Stimulated activated CD8-positive, alpha-beta memory T cell treated with anti-CD3 and anti-CD28 coated beads, Interleukin-4, amount 100 ng/mL, for 4 hours (primary cell): ENCODE measurements around the gene KNDC1.
"Not testable (repeated sequence)": the region's sequence is repeated elsewhere in the genome, so short reads cannot be mapped to it uniquely, and the experiment has no call there.

Source experiments
- DNase-seq, 2 donors: peaks; one replicate each; pipeline ENCODE4 v3.0.0-alpha.2; 2020; ENCODE audit warnings: low read depth in 2 of 2, low spot score in 1 of 2

KNDC1 gene

DNA sequence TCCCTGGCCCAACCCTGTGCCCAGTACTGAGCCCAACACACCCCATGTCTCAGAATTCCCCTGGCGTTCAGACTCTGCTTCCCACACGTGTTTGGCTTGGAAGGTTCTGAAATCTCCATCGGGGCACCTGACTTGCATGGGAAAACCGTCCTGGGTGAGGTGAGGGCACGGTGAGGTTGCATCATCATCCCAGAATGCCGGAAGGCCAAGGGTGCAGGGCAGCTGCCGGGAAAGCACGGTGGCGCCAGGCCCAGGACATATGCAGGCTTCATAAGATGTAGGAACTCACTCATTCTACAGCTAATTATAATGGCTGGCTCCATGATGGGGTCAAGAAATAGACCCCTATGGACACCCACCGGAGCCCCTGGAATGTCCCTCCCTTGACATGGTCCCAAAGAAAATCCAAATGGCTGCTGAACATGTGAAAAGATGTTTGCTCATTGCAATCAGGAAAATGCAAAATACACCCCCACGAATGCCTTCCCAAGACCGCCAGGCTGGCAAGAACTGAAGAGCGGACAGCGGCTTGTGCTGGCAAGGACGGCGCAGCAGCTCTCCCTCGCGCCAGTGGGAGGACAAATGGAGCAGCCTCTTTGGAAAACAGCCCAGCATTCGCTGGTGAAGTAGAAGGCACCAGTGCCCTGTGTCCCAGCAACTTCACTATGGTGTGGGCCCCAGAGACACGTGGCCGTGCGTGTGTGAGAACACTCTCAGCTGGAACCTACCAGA, 2.3 kb downstream of the KNDC1 start:
- DNase-seq: no peak

DNA sequence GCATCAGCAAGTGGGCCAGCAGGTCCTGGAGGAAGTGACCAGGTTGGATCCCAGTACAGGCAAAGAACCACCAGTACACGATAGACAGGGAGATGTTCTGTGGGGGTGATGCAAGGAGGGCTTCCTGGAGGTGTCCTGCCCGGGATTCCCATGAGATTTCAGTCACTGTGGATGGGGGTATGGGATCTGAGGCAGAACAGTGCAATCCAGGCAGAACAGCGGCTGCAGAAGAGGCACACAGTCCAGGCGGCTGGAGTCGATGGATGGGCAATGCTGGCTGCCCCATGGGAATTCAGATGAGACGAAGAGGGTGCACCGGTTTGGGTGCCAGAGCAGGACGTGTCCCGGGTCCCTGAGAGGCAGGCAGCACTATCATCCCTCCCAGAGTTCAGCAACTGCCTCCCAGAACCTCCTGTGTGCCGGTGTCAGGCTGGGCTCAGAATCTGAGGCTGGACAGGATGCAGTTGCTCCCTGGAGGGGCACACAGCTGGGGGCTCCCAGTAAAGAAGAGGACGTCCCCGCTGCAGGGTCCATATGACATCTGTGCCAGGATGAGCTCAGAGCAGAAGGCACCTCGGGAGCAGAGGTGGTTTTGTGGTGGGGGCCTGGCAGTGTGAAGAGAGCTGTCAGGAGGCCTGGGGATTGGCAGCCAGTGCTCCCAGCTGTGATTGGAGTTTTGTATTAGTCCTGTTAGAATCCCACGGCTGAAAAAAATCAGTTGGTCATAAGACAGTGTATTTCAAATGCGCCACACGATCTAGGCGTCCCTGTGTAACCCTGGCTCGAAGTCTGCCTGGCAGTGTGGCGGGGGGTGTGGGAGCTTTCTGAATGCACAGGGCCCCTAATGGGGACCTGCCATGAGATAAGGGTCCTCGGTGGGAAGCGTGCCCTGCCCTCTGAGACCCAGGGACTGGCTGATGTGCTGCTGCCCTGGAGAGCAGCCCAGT, 3.2 kb downstream of the KNDC1 start:
- DNase-seq: no peak

DNA sequence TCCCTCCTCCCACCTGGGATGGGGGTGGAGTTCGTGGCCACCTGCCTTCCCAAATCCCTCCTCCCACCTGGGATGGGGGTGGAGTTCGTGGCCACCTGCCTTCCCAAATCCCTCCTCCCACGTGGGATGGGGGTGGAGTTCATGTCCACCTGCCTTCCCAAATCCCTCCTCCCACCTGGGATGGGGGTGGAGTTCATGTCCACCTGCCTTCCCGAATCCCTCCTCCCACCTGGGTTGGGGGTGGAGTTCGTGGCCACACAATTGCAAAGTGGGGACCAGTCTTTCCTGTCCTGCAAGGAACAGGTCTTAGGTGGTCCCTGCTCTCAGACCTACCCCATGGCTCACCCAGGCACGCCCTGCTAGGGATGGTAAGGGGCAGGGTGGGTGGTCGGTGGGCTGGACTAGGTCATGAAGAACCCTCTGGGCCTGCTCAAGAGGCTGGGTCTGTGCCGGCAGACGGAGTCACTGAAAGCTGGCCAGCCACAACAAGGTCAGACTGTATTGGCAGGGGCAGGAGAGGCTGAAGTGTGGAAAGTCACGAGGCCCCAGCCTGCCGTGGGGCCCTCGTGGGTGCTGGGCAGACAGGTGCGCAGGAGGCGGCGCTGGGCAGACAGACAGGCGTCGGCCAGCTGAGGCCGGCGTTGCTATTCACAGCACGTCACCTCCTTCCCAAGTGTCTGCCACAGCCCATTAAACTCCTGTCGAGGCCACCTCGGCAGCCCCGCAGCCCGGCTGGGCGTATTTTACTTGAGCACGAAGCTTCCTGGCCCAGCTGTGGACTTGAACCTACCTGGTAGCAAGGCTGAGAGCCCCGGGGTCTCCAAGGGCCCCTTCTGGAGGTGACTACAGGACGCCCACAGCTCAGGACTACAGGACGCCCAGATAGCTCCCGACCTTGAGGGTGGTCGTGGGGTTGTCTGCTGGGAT, 4.1 kb downstream of the KNDC1 start:
- DNase-seq: no peak

DNA sequence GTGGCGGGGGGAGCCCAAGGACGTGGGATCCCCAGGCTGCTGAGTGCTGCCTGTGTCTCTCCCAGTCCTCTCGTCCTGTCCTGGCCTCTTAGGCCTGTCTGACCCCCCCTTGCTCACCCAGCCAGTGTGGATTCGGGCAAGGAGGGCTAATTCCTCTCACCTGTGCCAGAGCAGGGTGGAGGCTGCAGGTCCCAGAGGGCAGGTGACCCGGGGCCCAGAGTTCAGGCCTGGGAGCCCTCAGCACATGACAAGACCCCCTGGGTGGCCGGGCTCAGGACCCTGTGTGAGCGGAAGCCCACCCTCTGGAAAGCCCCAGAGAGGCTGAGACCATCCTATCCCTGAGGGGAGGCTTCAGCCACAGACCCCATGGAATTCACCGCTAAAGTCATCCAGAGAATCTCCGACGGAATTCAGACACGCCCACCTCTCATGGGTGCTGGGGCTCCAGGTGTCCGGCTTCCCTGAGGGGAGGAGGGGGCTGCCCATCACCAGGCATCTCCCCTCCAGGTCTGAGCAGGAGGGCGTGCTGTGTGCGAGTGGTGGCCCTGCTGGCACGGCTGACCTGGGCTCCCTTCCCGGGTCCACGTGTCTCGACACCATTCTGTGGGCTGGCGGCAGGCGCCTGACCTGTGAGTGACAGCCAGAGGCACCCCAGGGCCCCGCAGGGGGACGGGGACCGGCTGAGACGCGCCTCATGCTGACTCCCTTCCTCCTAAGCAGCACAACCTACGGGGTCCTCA, 5.0 kb downstream of the KNDC1 start:
- no peak for DNase-seq

DNA sequence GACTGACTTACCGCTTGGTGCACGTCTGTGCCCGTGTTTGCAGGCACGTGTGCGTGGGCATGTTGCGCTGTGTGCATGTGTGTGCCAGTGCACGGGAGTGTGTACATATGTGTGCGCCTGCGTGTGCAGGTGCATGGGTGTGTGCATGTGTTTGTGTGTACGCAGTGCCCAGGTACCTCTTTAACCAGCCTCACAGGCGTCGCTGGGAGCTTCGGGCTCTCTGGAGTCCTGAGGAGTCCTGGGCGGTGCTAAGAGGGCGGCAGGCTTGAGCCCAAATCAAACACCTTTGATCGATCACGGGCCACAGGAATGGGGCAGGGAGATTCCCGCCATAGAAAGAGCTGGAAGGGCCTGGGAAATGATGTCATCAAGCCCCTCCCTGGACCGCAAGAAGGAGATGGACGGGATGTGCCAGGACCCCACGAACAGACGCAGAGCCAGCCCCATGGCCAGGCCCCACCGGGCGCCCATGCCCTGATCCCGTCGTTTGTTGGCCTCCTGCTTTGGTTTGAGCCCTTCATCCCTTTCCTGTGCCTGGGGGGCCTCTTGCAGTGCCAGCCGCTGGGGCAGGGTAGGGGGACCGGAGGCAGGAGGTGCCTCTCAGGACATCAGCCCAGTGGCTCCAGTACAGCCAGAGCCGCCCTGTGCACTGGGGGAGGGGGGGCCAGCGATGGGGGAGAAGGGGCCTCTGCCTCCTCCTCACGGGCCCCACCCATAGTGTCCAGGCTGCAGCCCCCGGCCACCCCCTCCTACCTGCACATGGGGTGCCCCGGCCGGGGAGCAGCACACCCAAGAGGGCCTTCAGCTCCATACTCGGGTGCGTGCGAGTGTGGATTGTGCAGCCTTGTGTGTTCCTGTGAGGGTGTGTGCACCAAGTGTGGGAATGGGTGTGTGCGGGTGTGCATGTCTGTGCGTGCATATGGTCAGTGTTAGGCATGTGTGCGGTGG, 5.8 kb downstream of the KNDC1 start:
- no peak for DNase-seq

DNA sequence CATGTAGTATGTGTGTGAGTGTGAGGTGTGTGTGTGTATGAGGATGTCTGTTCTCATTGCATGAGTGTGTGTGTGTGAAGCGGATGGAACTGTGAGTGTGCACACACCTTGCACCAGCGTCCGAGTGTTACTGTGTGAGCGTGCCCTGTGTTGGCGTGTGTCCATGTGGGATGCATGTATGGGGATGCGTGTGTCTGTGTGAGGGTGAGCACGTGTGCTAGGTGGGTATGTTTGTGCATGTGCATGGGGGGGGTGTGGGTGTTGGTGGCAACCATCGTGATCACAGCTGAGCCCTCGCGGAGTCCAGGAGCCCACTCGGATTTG, 6.4 kb downstream of the KNDC1 start:
- no peak for DNase-seq

DNA sequence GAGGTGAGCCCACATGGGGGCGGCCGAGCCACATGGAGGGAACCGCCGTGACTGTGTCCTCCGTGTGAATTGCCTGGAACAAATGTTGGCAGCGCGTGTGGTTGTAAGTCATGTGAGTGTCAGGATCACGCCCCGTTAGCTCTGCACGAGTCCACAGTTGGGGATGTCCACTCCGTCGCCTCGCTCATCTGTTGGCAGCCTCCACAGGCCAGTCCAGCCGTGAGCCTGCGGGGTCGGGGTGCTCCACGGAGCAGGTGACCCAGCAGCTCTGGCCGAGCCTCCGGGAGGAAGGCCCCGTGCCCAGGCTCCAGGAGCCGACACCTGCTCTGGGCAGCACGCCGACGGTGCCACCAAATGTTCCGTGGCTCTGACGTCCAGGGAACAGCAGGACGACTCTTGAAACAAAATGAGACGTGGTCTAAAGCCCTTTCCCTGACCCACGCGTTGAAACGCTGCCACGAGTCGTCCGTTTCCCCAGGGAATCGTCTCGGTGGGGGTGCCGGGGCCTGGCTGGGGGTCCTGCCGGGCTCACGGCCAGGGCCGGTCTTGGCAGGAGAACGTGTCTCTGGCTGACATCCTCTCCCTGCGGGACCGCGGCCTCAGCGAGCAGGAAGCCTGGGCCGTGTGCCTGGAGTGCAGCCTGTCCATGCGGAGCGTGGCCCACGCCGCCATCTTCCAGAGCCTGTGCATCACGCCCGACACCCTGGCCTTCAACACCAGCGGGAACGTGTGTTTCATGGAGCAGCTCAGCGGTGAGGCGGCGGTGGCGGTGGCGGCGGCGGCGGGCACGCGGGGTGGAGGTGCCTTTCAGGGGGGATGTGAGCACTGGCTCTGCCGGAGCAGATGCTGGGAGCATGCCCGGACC, 7.0 kb downstream of the KNDC1 start:
- no peak for DNase-seq

DNA sequence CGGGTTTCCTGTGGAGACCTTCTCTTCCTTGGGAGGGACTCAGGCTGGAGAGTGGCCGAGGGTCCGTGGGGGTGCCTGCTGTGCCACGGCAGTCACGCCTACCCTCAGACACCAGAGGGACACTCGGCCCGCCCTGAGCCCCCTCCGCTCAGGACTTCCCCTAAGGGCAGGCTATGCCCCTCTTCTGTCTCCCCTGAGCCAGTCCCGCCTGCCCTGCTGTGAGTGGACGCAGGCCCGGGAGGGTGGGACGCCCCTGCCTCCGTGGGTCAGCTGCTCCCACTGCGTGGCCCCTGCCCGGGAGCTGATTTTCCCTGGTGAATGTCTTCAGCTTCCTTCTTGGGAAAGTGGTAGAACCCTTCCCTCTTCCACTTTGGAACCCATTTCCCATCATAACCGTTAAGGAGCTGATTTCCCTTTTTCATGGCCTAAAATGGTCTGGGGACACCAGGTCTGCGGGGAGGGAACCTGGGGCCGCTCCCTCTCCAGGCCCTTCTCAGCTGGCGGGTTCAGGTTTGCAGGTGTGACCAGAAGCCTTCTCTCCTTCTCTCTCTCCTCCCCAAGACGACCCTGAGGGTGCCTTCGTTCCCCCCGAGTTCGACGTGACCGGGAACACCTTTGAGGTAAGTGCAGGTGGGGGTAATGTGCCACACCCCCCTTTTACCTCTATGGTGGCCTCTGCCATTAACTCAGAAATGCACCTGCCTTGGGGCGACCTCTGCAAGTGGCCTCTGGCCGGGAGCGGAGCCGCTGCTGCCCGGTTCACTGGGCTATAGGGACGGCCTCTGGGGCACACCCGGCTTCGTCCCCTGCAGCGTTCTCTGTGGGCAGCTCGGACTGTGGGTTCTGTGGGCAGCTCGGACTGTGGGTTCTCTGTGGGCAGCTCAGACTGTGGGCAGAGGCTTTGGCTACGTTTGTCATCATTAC, 7.9 kb downstream of the KNDC1 start:
- DNase-seq: no peak

DNA sequence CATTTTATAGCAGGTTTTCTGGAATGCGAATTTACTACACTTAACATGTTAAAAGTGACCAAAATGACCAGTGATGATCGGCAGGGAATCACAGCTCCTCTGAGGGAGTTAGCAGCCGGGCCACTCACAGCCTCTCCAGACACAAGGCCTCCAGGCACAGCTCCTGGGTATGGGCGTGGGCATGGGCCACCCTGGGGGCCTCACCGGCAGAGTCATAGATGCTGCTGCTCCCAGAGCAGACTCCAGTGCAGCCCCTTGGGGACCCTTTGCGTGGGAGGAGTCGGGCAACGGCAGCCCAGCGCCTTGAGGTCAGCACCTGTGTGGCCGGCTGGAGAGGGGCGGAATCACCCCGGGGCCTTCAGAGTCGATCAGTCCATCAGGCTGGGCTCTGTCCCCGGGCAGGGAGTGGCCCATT, 8.6 kb downstream of the KNDC1 start:
- no peak for DNase-seq

DNA sequence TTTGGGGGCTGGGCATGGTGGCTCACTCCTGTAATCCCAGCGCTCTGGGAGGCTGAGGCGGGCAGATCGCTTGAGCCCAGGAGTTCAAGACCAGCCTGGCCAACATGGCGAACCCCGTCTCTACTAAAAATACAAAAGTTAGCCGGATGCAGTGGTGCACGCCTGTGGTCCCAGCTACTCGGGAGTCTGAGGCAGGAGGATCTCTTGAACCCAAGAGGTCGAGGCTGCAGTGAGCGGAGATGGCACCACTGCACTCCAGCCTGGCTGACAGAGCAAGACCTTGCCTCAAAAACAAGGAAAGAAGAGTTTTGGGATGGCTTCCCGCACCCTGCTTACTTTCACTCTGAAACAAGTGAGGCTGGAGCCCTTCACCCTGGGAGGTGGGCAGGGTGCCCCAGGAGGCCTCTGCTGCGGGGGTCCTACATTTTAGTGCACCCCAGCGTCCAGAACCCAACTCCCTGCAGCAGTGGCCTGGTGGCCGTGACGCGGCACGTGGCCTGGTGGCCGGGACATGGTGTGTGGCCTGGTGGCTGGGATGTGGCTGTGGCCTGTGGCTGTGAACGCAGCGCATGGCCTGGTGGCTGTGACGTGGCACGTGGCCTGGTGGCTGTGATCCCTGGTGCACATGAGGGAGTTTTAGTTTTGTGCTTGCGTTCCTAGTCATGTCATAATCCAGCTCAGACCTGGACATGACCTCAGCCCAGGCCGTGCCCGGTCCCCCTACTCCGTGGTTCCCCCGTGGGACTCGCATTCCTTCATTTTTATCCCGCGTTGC, 9.3 kb downstream of the KNDC1 start:
- no peak for DNase-seq

DNA sequence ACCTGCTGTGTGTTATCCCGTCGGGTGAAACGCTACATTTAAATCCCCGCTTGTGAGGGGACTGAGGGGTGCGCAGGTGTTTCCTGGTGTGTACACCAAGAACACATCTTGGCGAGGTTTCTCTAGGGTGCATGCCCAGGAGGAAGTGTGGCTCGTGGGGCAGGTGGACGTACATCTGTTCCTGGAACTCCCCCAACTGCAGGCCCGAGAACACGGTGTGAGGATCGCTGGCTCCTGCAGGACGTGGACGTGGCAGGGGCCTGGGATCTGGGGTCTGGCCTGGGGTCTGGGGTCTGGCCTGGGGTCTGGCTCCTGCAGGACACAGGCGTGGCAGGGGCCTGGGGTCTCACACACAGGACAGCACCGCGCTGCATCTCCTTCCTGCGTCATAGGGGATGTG, 10.1 kb downstream of the KNDC1 start:
- no peak for DNase-seq

DNA sequence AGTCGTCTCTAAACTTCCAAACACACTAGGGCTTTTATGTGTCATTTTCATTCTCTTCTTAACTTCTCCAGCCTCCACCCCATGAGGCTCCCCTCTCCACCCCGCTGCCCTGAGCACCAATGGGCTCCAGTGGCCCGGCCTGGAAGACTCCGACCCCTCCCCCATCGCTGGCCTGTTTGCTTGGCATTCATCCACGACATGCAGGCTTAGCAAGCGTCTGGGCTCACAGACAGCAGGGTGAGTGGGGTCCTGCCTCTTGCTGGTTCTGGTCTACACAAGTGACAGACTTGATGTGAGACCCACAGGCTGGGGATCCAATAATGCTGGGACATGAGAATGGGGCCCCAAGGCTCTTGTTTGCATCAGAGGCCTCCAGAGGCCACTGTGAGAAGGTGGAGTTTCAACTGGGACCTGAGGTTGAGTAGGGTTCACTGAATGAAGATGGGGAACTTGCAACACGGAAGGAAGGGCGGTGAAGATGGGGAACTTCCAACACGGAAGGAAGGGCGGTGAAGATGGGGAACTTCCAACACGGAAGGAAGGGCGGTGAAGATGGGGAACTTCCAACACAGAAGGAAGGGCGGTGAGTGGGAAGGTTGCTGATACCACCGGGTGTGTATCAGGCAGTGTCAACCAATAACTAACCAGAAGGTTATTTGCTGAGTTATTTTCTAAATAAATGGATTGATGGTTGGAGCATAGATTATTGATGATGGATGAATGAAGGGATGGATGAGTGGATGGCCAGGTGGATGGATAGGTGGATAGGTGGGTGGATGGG, 14.0 kb downstream of the KNDC1 start:
- no peak for DNase-seq

DNA sequence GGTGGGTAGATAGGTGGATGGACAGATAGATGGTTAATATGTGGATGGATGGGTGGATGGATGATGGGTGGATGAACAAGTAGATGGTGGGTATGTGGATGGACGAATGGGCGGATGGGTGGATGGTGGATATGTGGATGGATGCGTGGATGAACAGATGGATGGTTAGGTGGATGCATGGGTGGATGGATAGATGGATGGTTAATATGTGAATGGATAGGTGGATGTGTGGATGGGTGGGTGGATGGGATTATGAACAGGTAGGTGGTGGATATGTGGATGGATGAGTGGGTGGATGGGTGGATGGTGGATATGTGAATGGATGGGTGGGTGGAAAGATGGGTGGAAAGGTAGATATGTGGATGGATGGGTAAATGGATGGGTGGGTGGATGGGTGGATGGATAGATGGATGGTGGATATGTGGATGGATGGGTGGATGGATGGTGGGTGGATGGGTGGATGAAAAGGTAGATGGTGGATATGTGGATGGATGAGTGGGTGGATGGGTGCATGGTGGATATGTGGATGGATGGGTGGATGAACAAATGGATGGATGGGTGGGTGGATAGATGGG, 14.8 kb downstream of the KNDC1 start:
- no peak for DNase-seq

DNA sequence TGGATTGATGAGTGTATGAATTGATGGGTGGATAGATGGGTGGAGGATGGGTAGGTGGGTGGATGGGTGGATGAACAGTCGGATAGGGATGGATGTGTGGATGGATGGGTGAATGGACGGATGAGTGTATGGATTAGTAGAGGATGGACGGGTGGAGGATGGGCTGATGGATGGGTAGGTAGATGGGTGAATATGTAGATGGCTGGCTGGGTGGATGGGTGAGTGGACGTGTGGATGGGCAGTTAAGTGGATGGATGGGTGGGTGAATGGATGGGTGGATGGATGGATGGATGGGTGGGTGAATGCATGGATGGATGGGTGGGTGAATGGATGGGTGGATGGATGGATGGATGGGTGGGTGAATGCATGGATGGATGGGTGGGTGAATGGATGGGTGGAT, 15.6 kb downstream of the KNDC1 start:
- not testable (repeated sequence) for DNase-seq

DNA sequence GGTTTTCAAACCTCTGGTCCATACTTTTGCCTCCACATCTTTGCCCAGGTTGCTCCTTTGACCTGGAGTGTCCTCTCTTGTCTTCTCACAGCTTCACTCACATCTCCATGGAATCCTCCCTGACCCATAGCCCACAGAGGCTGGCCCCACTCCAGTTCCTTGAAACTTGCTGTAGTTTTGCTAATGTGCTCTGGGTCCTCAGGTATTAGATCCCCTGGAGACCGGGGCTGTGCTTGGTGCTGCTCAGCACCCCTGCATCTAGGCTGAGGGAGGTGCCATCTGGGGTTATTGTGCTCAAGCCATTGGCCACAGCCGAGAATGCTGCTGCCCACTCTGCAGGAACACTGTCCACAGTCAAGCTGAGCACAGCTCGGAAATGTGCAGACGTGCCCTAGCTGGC, 16.5 kb downstream of the KNDC1 start:
- no peak for DNase-seq
